Measurements from ENCODE around the gene MRPL32.

The MRPL32 gene

DNA sequence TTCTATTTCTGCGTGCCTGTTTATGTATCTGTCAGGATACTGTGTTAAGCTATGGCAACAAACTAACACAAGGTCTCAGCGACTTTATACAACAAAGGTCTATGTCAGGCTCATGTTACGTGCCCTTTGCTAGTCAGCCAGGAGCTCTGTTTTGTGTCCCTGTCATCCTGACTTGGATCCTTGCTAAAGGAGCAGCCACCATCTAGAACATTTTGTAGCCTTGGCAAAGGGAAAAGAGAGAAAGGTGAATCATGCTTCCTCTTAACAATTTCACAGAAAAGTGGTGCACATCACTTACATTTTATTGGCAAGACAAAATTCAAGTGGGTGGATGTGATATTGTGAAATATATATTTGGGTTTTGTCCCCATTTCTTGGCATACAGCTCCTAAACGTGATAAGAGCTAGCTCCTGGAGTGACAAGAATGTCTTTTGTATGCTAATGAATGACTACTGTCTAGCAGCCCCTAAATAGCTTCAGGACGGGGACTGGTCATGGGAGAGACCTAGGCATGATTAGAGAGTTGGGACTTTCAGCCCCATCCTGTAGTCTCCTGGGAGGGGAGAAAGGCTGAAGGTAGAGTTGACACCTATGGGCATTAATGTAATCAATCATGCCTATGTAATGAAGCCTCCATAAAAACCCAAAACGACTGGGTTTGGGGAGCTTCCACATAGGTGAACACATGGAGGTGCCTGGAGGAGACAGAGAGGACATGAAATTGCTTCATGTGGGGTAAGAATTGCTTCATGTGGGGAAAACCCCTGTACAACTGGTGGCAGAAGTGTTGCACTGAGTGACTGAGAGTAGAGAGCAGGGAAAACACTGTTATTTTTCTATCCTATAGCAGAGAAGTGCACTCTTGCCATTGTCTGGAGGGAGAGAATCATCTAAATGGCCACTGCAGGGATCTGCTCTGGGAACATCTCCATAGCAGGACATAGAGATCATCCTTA, 33.0 kb downstream of the MRPL32 start:
- DNase-seq (ENCODE audit: low read depth in 1 of 2, low spot score in 1 of 2) = no peak

DNA sequence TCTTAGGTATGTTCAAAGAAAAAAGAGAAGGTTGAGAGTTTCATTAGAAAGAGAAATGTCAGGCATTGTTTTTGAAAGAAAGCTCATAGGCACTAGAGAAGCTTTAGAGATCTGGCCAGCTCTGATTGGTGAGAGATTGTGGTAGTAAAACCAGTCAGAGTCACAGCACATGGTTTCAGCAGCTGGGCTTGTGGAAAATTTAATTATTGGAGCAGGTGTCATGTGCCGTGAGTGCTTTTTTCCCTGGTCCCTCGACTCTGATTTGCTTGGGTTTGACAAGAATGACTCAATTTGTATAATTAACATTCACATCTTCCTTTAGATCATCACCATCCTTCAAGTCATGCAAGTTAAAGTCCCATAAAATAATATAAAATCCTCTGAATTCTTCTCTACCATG, 35.2 kb downstream of the MRPL32 start:
- no peak for DNase-seq (ENCODE audit: low read depth in 1 of 2, low spot score in 1 of 2)

DNA sequence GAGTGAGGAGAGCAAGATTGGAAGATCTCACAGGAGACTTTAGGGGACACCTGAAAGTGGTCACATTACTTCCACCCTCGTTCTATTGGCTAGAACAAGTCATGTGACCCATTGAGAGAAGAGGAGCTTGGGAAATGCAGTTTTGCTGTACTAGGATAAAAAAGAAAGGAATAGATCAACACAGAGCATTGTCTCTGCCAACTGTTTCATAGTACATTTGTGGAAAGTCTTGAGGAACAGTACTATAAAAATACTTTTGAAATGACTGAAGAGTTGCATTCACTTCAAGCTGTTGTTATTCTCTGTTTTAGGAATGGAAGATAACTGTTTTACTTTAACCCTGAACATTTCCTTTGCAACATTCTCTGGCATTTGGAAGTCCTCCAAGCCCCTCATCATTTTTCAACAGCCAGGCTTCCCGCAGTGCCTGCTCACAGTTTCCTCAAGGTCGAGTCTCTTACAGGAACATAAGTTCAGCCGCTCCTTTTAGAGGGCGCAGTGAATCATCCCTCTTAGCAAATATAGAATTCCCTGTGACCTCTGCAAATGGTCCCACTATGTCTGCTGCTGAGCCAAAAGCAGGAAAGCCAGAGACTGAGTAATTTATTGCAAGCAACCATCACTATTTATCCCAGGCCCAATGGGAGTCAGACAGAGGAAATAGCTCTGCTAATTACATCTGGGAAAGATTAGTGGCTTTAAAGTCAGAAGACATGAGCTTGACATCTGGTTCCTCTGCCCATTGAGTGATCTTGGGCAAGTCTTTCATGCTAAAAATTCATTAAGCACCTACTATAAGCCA, 40.7 kb downstream of the MRPL32 start:
- DNase-seq (ENCODE audit: low read depth in 1 of 2, low spot score in 1 of 2) = no peak

DNA sequence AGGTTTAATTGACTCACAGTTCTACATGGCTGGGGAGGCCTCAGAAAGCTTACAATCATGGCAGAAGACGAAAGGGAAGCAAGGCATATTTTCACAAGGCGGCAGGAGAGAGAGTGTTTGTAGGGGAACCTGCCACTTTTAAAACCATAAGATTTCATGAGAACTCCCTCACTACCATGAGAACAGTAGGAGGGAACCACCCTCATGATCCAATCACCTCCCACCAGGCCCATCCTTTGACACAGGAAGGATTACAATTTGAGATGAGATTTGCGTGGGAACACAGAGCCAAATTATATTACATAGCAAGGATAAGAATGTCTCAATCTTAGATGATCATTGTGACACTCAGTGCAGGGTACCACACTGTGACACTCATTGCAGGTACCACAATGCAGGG, 44.2 kb downstream of the MRPL32 start:
- DNase-seq (ENCODE audit: low read depth in 1 of 2, low spot score in 1 of 2) = no peak

DNA sequence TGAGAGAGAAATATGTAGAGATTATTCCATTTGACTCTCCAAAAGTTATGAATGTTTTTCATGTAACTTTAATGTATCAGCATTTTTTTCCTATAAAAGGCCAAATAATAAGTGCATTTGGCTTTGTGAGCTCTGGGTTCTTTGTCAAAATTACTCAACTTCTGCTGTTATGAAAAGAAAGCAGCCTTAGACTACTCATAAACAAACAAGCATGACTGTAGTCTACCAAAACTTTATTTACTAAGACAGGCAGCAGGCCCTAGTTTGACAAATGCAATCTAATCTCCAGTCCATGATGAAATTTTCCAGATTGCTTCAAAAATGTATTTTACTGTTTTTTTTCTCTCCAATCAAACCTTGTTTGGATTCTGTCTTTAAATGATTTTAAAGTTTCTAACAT, 46.3 kb downstream of the MRPL32 start:
- DNase-seq (ENCODE audit: low read depth in 1 of 2, low spot score in 1 of 2) = no peak

DNA sequence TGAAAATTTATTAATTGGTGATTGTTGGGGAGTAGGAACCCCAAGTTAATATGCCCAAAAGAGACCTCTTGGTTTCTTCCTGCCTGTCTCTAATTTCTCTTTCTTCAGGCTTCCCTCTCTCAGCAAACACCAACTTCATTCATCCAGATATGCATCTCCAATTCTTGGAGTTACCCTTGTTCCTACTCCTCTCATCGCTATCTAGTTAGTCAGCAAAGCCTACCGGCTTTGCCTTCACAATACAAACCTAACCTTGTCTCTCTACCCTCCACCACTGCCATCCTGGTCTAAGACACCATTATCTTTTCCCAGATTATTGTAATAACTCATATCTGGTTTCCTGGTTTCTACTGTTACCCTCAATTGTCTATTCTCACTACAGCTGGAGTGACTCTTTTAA, 47.9 kb downstream of the MRPL32 start:
- DNase-seq (ENCODE audit: low read depth in 1 of 2, low spot score in 1 of 2) = no peak

DNA sequence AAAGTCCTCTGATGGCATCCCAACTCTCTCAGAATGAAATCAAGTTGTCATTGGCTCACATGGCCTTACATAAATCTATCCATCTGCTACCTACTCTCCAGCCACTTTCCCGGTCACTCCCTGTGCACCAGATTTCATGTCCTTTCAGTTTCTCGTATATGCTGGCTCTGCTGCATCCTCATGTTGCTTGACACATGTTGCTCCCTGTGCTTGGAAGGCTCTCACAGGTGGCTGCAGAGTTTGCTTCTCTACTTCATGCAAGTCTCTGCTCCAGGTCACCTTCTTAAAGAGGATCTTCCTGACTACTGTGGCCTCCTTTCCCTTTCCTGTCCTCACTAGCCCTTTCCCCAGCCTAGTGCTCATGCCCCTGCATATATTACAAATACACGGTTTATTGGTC, 48.3 kb downstream of the MRPL32 start:
- DNase-seq (ENCODE audit: low read depth in 1 of 2, low spot score in 1 of 2) = no peak

DNA sequence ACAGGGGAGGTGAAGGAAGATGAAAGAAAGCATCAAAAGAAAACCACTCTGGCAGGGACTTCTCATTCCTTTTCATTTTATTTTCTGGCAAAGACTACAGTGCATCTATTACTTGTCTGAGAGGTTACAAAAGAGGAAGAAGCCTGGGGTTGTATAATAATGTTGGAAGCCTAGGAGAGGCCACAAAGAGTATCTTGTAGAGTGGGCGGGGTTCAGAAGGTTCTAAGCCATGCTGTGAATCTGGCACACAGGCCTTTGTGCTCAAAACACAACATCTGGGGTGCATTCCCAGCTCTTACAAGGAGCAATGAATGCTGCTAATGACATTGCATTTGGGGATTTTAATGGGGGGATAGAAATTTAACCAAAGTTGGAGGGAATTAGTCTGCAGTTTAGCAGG, 49.4 kb downstream of the MRPL32 start:
- DNase-seq (ENCODE audit: low read depth in 1 of 2, low spot score in 1 of 2) = no peak

DNA sequence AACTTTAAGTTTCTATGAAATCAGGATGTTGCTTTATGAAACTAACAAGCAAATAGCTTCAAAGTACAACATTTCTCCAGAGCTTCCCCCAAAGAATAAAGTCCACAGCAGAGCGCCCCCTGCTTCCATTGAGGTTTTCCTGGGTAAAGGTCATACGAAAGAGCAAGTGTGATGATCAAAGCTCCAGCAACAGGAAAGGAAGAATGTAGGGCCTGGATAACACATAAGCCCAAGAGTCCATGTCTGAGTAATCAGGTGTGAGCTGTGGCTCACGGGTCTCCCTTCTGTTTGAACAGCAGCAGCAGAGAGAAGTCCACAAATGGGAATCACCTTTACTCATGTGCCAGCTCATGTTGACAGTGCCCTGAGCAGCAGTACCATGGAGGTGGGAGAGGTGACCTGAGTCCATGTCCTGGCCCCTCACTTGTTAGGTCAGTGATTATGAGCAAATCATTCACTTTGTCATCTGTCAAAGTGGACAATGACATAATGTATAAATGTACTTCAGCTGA, 50.5 kb downstream of the MRPL32 start:
- no peak for DNase-seq (ENCODE audit: low read depth in 1 of 2, low spot score in 1 of 2)

DNA sequence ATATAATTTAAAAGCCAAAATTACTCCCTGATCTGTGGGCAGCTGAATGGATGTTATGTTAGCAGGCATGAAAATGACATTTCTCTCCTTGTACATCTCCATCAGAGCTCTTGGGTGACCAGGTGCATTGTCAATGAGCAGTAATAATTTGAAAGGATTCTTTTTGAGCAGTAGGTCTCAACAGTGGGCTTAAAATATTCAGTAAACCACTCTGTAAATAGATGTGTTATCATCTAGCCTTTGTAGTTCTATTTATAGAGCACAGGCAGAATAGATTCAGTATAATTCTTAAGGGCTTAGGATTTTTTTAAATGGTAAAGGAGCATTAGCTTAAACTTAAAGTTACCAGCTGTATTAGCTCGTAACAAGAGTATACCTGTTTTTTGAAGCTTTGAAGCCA, 52.0 kb downstream of the MRPL32 start:
- no peak for DNase-seq (ENCODE audit: low read depth in 1 of 2, low spot score in 1 of 2)

DNA sequence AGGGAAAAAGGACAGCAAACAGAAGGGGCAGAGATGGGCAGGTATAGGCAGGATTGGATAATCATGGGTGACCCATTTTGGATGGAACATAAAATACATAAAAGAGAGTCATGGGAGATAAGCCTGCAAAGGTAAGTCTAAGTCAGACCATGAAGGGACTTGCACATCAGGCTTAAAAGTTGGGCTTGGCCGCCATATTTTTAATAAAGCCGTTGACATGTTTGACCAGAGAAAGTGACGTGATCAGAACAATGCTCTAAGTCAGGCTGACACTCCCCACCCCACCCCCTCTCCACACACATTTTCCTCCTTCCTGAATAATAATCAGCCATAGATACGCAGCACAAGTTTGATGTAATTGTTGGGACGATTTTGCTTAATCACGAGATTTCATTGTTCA, 54.0 kb downstream of the MRPL32 start:
- DNase-seq (ENCODE audit: low read depth in 1 of 2, low spot score in 1 of 2) = no peak

DNA sequence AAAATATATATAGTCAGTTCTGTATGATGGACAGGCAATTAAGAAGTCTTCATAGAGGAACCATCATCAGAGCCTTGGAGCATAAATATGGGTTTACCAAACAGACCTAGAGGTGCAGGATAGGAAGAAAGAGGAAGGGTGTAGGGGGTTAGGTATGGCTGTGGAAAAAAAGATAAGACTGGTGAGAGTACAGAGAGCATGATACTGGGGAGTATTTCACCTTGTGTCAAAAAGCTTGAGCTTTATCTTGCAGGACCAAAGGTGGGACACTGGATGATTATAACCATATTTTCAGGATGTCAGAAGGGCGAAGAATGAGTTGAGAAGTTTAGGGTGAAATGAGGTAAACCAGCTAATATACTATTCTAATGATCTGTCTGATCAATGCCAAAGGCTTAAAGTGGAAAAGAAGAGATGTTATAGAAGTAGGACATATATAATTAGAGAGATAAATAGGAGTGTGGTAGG, 54.6 kb downstream of the MRPL32 start:
- DNase-seq (ENCODE audit: low read depth in 1 of 2, low spot score in 1 of 2) = no peak
